K562 (cell line): ENCODE measurements around the gene C6orf62. TPM values are rescaled to one million over a fixed set of nuclear protein-coding genes. Genes with fewer than 3 reads are reported as not detected.

ENCODE experiments used
- BRD9 ChIP-seq: fragments of 450-650 bp; IDR thresholded peaks from 2 replicates; pipeline ENCODE4 v1.6.1; 2018; ENCODE audit warnings: low read depth; ENCODE audit not compliant: partially characterized antibody
- CCAR2 ChIP-seq: fragments of 200-400 bp; formaldehyde crosslinking; IDR thresholded peaks from 2 replicates; pipeline ENCODE4 v1.6.1; 2017; ENCODE audit warnings: mild to moderate bottlenecking, low read depth, low read length
- DMBX1 ChIP-seq: fragments of 250-450 bp; sonication (Bioruptor Pico); IDR thresholded peaks from 2 replicates; pipeline ENCODE4 v1.8.0; 2022; ENCODE audit warnings: inconsistent platforms, mild to moderate bottlenecking, moderate library complexity, borderline replicate concordance
- KLF16 ChIP-seq: IDR thresholded peaks from 2 replicates; pipeline ENCODE4 v1.6.1; 2016; ENCODE audit warnings: antibody characterized with exemption
- NFE2 ChIP-seq: IDR thresholded peaks from 2 replicates; pipeline ENCODE4 v1.6.1; 2014; ENCODE audit warnings: antibody characterized with exemption, low read depth
- PHF8 ChIP-seq: fragments of 200-600 bp; sonication (generic); IDR thresholded peaks from 2 replicates; pipeline ENCODE4 v1.6.1; 2012; ENCODE audit warnings: mixed run types, mild to moderate bottlenecking, inconsistent platforms, low read length, moderate library complexity, borderline replicate concordance
- SAP30 ChIP-seq: fragments of 200-600 bp; sonication (generic); IDR thresholded peaks from 2 replicates; pipeline ENCODE4 v1.6.1; 2012; ENCODE audit warnings: borderline replicate concordance, low read depth, mild to moderate bottlenecking, moderate library complexity, low read length, control low read depth, inconsistent platforms; ENCODE audit not compliant: insufficient read depth, poor library complexity, severe bottlenecking
- SPI1 ChIP-seq: IDR thresholded peaks from 2 replicates; pipeline ENCODE4 v1.6.1; 2011; ENCODE audit warnings: low read depth, low read length, control low read depth, borderline replicate concordance
- SRF ChIP-seq, 2 experiments: fragments of 250-450, 450-650 bp in 1 of 2; sonication (Bioruptor Pico) in 1 of 2; sonication (generic) in 1 of 2; formaldehyde crosslinking; IDR thresholded peaks; 2 replicates each; pipeline versions ENCODE4 v1.5.0 to v1.5.1; 2020 to 2022; ENCODE audit warnings: mild to moderate bottlenecking in 1 of 2, missing genetic modification reagents in 1 of 2
- XRCC4 ChIP-seq: IDR thresholded peaks from one replicate; pipeline ENCODE4 v1.6.1; 2011; ENCODE audit not compliant: insufficient read depth, insufficient read length; ENCODE audit errors: extremely low read depth
- ZNF232 ChIP-seq: sonication (generic); formaldehyde crosslinking; IDR thresholded peaks from 2 replicates; pipeline ENCODE4 v1.8.0; 2022; ENCODE audit warnings: mild to moderate bottlenecking, missing genetic modification reagents
- ZNF316 ChIP-seq: fragments of 450-650 bp; IDR thresholded peaks from 2 replicates; pipeline ENCODE4 v1.6.1; 2016
- ZNF384 ChIP-seq: IDR thresholded peaks from 2 replicates; pipeline ENCODE4 v1.6.1; 2012; ENCODE audit warnings: low read depth, low read length, improper control_type of control experiment
- polyA plus RNA-seq, 8 experiments: library from polyadenylated mRNA; depleted of rRNA in 4 of 8; stranded (reverse) in 5 of 8; unstranded in 3 of 8; fragments of >200 nt; fragmentation: Nextera tagmentation in 2 of 8; fragmentation: Illumina TruSeq in 1 of 8; extraction: Ambion mirVana in 2 of 8; extraction: Trizol in 1 of 8; gene quantifications; 2 replicates each; pipeline versions ENCODE4 v1.2.1 to v1.2.3, GENCODE V29; 2011 to 2014; ENCODE audit warnings: inconsistent platforms in 1 of 8, missing spikeins in 1 of 8
- total RNA-seq, 7 experiments: library from RNA; depleted of rRNA in 6 of 7; stranded (reverse); fragments of >200 nt in 6 of 7; fragmentation: Illumina TruSeq in 2 of 7; extraction: Trizol in 2 of 7; gene quantifications; 2 replicates each; pipeline versions ENCODE4 v1.2.1 to v1.2.3, GENCODE V29; 2011 to 2021; ENCODE audit warnings: low replicate concordance in 1 of 7
- TF ChIP-seq, protein P1 (sequence below): IDR thresholded peaks from 3 replicates; pipeline ENCODE4 v1.6.1; 2011; ENCODE audit warnings: borderline replicate concordance, mild to moderate bottlenecking; ENCODE audit not compliant: insufficient read length, insufficient read depth
- TF ChIP-seq, protein P2 (sequence below): fragments of 250-450 bp; sonication (Bioruptor Pico); IDR thresholded peaks from 2 replicates; pipeline ENCODE4 v1.5.0; 2021; ENCODE audit warnings: mild to moderate bottlenecking, moderate library complexity
- TF ChIP-seq, protein P3 (sequence below): fragments of 250-450 bp; sonication (Bioruptor Pico); IDR thresholded peaks from 2 replicates; pipeline ENCODE4 v1.8.0; 2021; ENCODE audit warnings: mild to moderate bottlenecking, moderate library complexity
- TF ChIP-seq, protein P4 (sequence below): fragments of 450-650 bp; IDR thresholded peaks from 2 replicates; pipeline ENCODE4 v1.6.1; 2016; ENCODE audit warnings: low read depth, mild to moderate bottlenecking, moderate library complexity
- TF ChIP-seq, protein P5 (sequence below): fragments of 450-650 bp; conservative IDR thresholded peaks from 2 replicates; pipeline ENCODE4 v1.6.1; 2016; ENCODE audit warnings: missing genetic modification characterization, low read depth, mild to moderate bottlenecking, control low read depth, missing compliant biosample characterization

C6orf62 gene
- total and polyA plus RNA-seq, 9 of the 15 experiments (the other 6 are each of a cell fraction or from before 2014, with no cell fraction given), result 48.5 to 579 (median 111) TPM

DNA sequence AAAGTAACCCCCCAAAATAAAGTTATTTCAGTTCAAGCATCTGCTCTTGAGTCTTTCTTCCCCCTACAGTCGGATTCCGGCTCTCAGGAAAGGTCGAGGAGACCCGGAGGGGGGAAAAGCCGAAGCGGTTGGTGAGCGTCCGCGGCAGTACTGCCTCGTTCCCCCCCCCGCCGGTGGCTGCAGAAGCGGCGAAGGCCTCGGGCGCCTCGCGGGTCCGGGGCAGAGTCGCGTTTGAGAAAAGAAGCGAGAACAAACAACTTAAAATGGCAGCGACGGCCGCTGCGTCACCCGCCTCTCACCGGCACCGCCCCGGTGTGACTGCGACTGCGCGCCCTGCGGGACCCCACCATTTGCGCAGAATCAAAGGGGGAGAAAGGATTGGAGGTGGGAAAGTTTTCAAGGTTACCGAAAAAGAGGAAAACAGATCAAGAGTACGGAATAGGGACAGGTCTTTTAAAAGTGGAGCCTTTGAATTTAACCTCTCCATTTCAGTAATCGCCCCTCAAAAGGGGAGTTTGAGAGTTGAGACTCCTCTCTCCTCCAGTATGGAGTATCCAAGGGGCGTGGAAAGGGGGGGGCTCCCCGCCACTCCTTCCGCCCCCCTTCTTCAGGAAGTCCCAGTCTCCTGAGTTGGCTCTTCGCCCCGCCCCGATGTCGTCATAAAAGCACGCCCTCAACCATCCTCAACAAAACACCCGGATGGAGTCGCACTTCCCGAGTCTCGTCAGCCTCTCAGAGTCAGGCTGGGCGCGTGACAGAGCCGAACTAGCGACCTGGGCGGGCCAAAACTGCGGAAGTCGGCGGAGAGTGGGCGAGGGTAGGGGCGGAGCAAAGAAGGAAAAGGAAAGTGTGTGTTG, 1.9 kb upstream of the C6orf62 start (continued):
- TF ChIP-seq, protein P1, sequence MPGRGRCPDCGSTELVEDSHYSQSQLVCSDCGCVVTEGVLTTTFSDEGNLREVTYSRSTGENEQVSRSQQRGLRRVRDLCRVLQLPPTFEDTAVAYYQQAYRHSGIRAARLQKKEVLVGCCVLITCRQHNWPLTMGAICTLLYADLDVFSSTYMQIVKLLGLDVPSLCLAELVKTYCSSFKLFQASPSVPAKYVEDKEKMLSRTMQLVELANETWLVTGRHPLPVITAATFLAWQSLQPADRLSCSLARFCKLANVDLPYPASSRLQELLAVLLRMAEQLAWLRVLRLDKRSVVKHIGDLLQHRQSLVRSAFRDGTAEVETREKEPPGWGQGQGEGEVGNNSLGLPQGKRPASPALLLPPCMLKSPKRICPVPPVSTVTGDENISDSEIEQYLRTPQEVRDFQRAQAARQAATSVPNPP, result no peak
- TF ChIP-seq NFE2, result 0 out of 2 replicates have a peak, but pooled peaks have one; percentile 41
- TF ChIP-seq, protein P2, sequence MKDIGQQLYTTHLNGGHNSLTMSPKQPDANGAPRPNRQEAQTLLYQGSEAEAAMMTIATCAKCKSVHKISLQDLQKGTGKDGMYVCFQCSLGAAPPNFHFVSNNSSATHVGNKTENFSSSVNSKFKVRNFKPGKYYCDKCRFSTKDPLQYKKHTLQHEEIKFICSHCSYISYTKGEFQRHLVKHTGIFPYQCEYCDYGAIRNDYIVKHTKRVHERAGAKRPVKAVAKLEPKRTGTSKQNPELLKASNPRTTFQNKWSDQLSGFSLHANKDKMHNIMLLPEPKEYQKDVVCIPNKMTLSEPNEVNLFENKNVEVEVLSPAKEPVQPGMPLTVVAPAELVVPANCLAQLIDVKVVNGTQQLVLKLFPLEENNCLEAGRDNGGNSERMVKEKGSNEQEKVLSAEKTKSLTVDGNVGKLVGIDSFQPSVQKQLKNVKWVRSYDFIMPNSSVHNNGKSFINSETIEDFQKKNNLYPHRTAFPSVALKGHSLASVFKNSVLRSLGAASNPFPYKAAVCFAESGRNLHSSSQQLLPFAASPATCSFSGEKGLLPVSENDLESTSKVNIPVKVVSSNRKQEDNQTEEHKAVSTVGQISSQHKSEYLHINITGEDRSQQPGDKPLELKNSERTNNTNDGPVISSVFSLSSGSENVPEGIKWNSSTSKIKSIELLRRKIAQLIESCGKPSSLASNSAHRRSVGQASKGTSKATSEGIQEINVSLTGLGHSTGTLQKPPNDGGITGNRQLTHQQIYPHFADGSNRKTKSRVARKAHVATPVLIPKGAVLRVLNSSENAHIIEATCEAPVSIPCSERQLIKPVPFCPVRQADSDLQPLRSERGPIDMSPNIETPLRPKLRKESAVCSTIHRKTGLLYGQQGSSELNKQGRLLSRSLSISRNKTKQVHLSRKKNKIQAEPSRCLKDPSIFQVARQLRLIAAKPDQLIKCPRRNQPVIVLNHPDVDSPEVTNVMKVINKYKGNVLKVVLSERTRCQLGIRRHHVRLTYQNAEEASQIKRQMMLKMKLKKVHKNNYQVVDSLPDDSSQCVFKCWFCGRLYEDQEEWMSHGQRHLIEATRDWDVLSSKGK, result no peak
- no peak for TF ChIP-seq KLF16
- no peak for TF ChIP-seq ZNF232 (CRISPR knock-in tag)
- no peak for TF ChIP-seq DMBX1 (CRISPR knock-in tag)
- no peak for TF ChIP-seq SAP30
- no peak for TF ChIP-seq BRD9
- TF ChIP-seq, protein P3, sequence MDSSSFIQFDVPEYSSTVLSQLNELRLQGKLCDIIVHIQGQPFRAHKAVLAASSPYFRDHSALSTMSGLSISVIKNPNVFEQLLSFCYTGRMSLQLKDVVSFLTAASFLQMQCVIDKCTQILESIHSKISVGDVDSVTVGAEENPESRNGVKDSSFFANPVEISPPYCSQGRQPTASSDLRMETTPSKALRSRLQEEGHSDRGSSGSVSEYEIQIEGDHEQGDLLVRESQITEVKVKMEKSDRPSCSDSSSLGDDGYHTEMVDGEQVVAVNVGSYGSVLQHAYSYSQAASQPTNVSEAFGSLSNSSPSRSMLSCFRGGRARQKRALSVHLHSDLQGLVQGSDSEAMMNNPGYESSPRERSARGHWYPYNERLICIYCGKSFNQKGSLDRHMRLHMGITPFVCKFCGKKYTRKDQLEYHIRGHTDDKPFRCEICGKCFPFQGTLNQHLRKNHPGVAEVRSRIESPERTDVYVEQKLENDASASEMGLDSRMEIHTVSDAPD (CRISPR knock-in tag), result no peak
- TF ChIP-seq CCAR2, result no peak
- TF ChIP-seq, protein P4, sequence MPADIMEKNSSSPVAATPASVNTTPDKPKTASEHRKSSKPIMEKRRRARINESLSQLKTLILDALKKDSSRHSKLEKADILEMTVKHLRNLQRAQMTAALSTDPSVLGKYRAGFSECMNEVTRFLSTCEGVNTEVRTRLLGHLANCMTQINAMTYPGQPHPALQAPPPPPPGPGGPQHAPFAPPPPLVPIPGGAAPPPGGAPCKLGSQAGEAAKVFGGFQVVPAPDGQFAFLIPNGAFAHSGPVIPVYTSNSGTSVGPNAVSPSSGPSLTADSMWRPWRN, result no peak
- TF ChIP-seq ZNF316, result 0 out of 2 replicates have a peak, but pooled peaks have one; percentile 12
- no peak; the same call in 1 of the 2 replicates for TF ChIP-seq ZNF384
- peak; percentile 87 for TF ChIP-seq PHF8
- no peak for TF ChIP-seq XRCC4
- peak in 1 of 2 experiments; percentile 45; a peak in 1 of 4 replicates for TF ChIP-seq SRF (CRISPR knock-in tag; IDR thresholded peaks at IDR 0.05)
- TF ChIP-seq, protein P5, sequence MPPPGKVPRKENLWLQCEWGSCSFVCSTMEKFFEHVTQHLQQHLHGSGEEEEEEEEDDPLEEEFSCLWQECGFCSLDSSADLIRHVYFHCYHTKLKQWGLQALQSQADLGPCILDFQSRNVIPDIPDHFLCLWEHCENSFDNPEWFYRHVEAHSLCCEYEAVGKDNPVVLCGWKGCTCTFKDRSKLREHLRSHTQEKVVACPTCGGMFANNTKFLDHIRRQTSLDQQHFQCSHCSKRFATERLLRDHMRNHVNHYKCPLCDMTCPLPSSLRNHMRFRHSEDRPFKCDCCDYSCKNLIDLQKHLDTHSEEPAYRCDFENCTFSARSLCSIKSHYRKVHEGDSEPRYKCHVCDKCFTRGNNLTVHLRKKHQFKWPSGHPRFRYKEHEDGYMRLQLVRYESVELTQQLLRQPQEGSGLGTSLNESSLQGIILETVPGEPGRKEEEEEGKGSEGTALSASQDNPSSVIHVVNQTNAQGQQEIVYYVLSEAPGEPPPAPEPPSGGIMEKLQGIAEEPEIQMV (tag), result peak; percentile 94
- peak; percentile 84 for TF ChIP-seq SPI1
